Chondrocyte (in vitro differentiated cells): Measurements from ENCODE around the gene COG8. TPM values are rescaled to one million over a fixed set of nuclear protein-coding genes. Genes with fewer than 3 reads are reported as not detected.

Source experiments
- DNase-seq: peaks from one replicate; pipeline ENCODE4 v3.0.0; 2021; ENCODE audit warnings: mixed read lengths, low spot score
- H3K27ac Mint-ChIP-seq: one replicate; pipeline ENCODE4 v1.8.0; 2021; ENCODE audit warnings: mild to moderate bottlenecking, moderate library complexity, mixed read lengths; ENCODE audit not compliant: unreplicated experiment
- H3K27me3 Mint-ChIP-seq: 2 replicates; pipeline ENCODE4 v1.8.0; 2021; ENCODE audit warnings: low read depth, mixed read lengths
- H3K36me3 Mint-ChIP-seq: 2 replicates; pipeline ENCODE4 v1.8.0; 2021; ENCODE audit warnings: low read depth, mixed read lengths
- H3K4me1 Mint-ChIP-seq: 2 replicates; pipeline ENCODE4 v1.8.0; 2021; ENCODE audit warnings: low read depth, mild to moderate bottlenecking, mixed read lengths
- H3K4me3 Mint-ChIP-seq: one replicate; pipeline ENCODE4 v1.8.0; 2021; ENCODE audit warnings: mild to moderate bottlenecking, moderate library complexity, mixed read lengths; ENCODE audit not compliant: unreplicated experiment
- H3K9me3 Mint-ChIP-seq: 2 replicates; pipeline ENCODE4 v1.8.0; 2021; ENCODE audit warnings: low read depth, mixed read lengths
- CTCF ChIP-seq: fragments of 200-600 bp; sonication (generic); IDR thresholded peaks from 2 replicates; pipeline ENCODE4 v1.5.0; 2021; ENCODE audit warnings: antibody characterized with exemption, mild to moderate bottlenecking, moderate library complexity
- long read RNA-seq: library from polyadenylated mRNA; stranded (forward); transcript quantifications from one replicate; pipeline ENCODE4 v2.0.0, GENCODE V29; 2021
- total RNA-seq: library from RNA; stranded (reverse); gene quantifications from 3 replicates; pipeline ENCODE4 v1.2.1, GENCODE V29; 2021

The COG8 gene, protein sequence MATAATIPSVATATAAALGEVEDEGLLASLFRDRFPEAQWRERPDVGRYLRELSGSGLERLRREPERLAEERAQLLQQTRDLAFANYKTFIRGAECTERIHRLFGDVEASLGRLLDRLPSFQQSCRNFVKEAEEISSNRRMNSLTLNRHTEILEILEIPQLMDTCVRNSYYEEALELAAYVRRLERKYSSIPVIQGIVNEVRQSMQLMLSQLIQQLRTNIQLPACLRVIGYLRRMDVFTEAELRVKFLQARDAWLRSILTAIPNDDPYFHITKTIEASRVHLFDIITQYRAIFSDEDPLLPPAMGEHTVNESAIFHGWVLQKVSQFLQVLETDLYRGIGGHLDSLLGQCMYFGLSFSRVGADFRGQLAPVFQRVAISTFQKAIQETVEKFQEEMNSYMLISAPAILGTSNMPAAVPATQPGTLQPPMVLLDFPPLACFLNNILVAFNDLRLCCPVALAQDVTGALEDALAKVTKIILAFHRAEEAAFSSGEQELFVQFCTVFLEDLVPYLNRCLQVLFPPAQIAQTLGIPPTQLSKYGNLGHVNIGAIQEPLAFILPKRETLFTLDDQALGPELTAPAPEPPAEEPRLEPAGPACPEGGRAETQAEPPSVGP
- 34.1 to 45.7 TPM (median 36.8 TPM) in 3 replicates for total RNA-seq
- long read RNA-seq, full-length matches to known transcripts: 41 of 56 reads
- long read RNA-seq, partial matches to known transcripts: 9 of 56 reads
- long read RNA-seq, other reads (novel, unspliced or antisense): 6 of 56 reads

GRCh38 chr16:69339289-69340094, at the start of gene COG8, which contains the start of gene NIP7:
Gene COG8 (minus strand): TSS chr16:69339564. CDS start chr16:69339552, 12 bp downstream.
Gene NIP7 (plus strand): TSS chr16:69339772. CDS start chr16:69339830, 58 bp downstream.
- DNase-seq: peak; percentile 96
- peak within 1 kb of the TSS; percentile 98 for H3K27ac Mint-ChIP-seq
- H3K4me3 Mint-ChIP-seq: peak within 1 kb of the TSS; percentile 97
- H3K27me3 Mint-ChIP-seq: no peaks in the 10 kb centered on the region
- peaks cover 12% of the 10 kb centered on the region for H3K36me3 Mint-ChIP-seq
- peaks cover 35% of the 10 kb centered on the region for H3K4me1 Mint-ChIP-seq
- H3K9me3 Mint-ChIP-seq: no peaks in the 10 kb centered on the region
- TF ChIP-seq CTCF: peak; percentile 88

GRCh38 chr16:69386596-69386995, 47.2 kb upstream of the COG8 start:
- Mint-ChIP-seq H3K4me1 (peaks cover 16% of the 10 kb centered on the region), H3K27ac (peak overlapping the region; percentile 94), H3K9me3 (no peaks in the 10 kb centered on the region), H3K4me3 (peak overlapping the region; percentile 80), H3K27me3 (no peaks in the 10 kb centered on the region), H3K36me3 (peaks cover 12% of the 10 kb centered on the region)
- no peak for DNase-seq
- TF ChIP-seq CTCF: no peak

DNA sequence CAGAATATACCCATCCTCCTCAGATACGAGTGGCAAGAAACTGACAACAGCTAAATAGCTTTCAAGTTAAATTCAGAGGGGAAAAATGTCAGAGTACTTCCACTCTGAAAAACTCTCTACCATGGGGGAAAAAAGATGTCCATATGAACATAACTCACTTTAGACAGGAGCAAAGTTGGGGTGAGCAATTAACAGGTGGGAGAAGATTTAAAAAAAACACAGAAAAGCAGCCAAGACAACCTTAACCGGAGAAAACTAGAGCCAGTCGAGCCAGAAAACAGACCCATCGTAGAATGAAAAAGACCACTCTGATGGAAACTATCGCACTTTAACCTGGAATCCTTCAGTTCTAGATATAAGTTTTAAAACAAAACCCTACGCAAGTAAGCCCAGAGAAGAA, 45.6 kb upstream of the COG8 start:
- Mint-ChIP-seq H3K36me3 (peaks cover 12% of the 10 kb centered on the region), H3K4me3 (peak overlapping the region; percentile 80), H3K4me1 (peaks cover 20% of the 10 kb centered on the region), H3K9me3 (no peaks in the 10 kb centered on the region), H3K27me3 (no peaks in the 10 kb centered on the region), H3K27ac (peak overlapping the region; percentile 94)
- DNase-seq: no peak
- TF ChIP-seq CTCF: no peak

DNA sequence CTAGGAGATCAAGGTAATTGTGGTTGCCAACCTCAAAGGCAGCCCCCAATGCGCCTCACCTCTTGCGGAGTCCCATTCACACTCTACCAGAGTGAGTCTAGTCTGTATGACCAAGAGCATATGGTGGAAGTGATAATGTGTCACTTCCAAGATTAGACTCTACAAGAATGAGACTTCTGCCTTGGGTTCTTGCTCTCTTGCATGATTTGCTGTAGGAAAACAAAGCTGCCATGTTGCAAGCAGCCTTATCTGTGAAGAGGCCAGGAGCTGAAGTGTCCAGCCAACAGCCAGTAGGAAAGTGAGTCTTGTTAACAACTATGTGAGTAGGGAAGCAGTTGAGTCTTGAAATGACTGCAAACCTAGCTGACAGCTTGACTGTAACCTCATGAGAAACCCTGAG, 43.1 kb upstream of the COG8 start:
- no peak for DNase-seq
- Mint-ChIP-seq H3K4me3 (no peak overlapping the region), H3K27ac (no peak overlapping the region), H3K9me3 (no peaks in the 10 kb centered on the region), H3K36me3 (peaks cover 21% of the 10 kb centered on the region), H3K4me1 (peaks cover 26% of the 10 kb centered on the region), H3K27me3 (no peaks in the 10 kb centered on the region)
- TF ChIP-seq CTCF: no peak

DNA sequence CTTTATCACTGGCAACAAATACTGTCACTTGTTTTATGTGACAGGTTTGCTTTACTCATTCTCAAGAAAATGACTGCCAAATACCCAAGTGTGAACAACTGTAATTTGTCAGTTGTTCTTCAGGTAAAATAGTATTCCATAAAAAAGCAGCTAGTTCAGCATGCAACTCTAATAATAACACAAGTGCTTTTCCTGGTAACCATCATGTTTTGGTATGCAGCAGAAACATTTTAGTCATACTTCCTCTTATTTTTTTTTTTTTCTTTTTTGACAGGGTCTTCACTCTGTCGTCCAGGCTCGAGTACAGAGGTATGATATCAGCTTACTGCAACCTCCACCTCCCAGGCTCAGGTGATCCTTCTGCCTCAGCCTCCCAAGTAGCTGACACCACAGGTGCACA, 41.9 kb upstream of the COG8 start:
- no peak for DNase-seq
- no peak for TF ChIP-seq CTCF
- no peaks in the 10 kb centered on the region for H3K9me3 Mint-ChIP-seq
- H3K27me3 Mint-ChIP-seq: no peaks in the 10 kb centered on the region
- H3K36me3 Mint-ChIP-seq: peaks cover 21% of the 10 kb centered on the region
- peaks cover 26% of the 10 kb centered on the region for H3K4me1 Mint-ChIP-seq
- peak overlapping the region; percentile 70 for H3K27ac Mint-ChIP-seq
- no peak overlapping the region for H3K4me3 Mint-ChIP-seq
